ENCODE data around the gene ZNF724. TPM values are rescaled to one million over a fixed set of nuclear protein-coding genes. Genes with fewer than 3 reads are reported as not detected.
A peak's percentile ranks its signal among the peaks of the same experiment; 100 is the strongest.

The ZNF724 gene
- total and polyA plus RNA-seq, 2 of the 13 experiments (the other 11 are each of a cell fraction or from before 2014, with no cell fraction given): 1.5 to 15.0 TPM

DNA sequence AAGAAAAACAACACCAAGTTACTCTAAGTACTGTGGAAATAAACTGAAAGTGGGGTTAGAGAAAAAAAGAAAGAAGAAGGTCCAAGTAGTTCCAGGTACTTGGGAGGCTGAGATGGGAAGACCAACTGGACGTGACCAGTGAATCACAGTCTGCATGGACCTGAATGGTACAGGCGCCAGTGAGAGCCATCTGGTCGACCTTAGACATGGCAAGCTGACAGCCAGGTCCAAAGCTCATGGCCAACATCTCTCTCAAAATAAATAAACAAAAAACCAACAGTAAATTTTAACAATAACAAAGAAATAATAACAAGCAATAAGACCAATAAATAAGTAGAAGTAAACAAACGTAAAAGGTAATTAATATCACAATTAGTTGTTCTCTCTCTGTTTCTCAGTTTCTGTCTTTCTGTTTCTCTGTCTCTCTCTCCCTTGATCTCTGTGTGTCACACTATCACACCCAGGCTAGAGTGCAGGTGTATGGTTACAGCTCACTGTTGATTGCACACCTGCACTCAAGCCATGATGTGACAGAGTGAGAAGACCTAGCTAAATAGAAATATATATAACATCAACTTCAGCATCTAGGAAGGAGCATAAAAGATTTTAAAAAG is 31.6 kb upstream of the ZNF724 start (continued):
- TF ChIP-seq, protein P1, sequence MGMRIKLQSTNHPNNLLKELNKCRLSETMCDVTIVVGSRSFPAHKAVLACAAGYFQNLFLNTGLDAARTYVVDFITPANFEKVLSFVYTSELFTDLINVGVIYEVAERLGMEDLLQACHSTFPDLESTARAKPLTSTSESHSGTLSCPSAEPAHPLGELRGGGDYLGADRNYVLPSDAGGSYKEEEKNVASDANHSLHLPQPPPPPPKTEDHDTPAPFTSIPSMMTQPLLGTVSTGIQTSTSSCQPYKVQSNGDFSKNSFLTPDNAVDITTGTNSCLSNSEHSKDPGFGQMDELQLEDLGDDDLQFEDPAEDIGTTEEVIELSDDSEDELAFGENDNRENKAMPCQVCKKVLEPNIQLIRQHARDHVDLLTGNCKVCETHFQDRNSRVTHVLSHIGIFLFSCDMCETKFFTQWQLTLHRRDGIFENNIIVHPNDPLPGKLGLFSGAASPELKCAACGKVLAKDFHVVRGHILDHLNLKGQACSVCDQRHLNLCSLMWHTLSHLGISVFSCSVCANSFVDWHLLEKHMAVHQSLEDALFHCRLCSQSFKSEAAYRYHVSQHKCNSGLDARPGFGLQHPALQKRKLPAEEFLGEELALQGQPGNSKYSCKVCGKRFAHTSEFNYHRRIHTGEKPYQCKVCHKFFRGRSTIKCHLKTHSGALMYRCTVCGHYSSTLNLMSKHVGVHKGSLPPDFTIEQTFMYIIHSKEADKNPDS (CRISPR knock-in tag; IDR thresholded peaks at IDR 0.05): no peak
- TF ChIP-seq HDAC1 (CRISPR knock-in tag; IDR thresholded peaks at IDR 0.05): peak; percentile 58
- TF ChIP-seq NCOR1 (IDR thresholded peaks at IDR 0.05; ENCODE audit: borderline replicate concordance, low read length): peak; percentile 78; the same call in 1 of the 2 replicates
- TF ChIP-seq TBX2 (CRISPR knock-in tag; IDR thresholded peaks at IDR 0.05; ENCODE audit: borderline replicate concordance): peak; percentile 28; the same call in 1 of the 2 replicates
- TF ChIP-seq, protein P2, sequence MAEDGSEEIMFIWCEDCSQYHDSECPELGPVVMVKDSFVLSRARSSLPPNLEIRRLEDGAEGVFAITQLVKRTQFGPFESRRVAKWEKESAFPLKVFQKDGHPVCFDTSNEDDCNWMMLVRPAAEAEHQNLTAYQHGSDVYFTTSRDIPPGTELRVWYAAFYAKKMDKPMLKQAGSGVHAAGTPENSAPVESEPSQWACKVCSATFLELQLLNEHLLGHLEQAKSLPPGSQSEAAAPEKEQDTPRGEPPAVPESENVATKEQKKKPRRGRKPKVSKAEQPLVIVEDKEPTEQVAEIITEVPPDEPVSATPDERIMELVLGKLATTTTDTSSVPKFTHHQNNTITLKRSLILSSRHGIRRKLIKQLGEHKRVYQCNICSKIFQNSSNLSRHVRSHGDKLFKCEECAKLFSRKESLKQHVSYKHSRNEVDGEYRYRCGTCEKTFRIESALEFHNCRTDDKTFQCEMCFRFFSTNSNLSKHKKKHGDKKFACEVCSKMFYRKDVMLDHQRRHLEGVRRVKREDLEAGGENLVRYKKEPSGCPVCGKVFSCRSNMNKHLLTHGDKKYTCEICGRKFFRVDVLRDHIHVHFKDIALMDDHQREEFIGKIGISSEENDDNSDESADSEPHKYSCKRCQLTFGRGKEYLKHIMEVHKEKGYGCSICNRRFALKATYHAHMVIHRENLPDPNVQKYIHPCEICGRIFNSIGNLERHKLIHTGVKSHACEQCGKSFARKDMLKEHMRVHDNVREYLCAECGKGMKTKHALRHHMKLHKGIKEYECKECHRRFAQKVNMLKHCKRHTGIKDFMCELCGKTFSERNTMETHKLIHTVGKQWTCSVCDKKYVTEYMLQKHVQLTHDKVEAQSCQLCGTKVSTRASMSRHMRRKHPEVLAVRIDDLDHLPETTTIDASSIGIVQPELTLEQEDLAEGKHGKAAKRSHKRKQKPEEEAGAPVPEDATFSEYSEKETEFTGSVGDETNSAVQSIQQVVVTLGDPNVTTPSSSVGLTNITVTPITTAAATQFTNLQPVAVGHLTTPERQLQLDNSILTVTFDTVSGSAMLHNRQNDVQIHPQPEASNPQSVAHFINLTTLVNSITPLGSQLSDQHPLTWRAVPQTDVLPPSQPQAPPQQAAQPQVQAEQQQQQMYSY (CRISPR knock-in tag; IDR thresholded peaks at IDR 0.05): no peak
- no peak; the same call in 1 of the 2 replicates for TF ChIP-seq NR2F6 (IDR thresholded peaks at IDR 0.05)
- 0 out of 2 replicates have a peak, but pooled peaks have one; percentile 19 for TF ChIP-seq NR2F6 (CRISPR knock-in tag; IDR thresholded peaks at IDR 0.05)
- TF ChIP-seq ZNF772 (CRISPR knock-in tag; IDR thresholded peaks at IDR 0.05): no peak
- 0 out of 2 replicates have a peak, but pooled peaks have one; percentile 20 for TF ChIP-seq FOXK1 (CRISPR knock-in tag; IDR thresholded peaks at IDR 0.05; ENCODE audit: borderline replicate concordance, low read depth)
- peak; percentile 4; the same call in 1 of the 3 replicates for TF ChIP-seq MXI1 (IDR thresholded peaks at IDR 0.05; ENCODE audit: borderline replicate concordance, low read depth, low read length)
- no peak for TF ChIP-seq ZZZ3 (CRISPR knock-in tag; IDR thresholded peaks at IDR 0.05; ENCODE audit: borderline replicate concordance)
- 0 out of 2 replicates have a peak, but pooled peaks have one; percentile 8 for TF ChIP-seq DPF2 (CRISPR knock-in tag; IDR thresholded peaks at IDR 0.05; ENCODE audit: borderline replicate concordance, low read depth)
- TF ChIP-seq FOXP1 (IDR thresholded peaks at IDR 0.05): no peak
- TF ChIP-seq FOXP1 (CRISPR knock-in tag; IDR thresholded peaks at IDR 0.05): peak; percentile 66
- TF ChIP-seq, protein P3, sequence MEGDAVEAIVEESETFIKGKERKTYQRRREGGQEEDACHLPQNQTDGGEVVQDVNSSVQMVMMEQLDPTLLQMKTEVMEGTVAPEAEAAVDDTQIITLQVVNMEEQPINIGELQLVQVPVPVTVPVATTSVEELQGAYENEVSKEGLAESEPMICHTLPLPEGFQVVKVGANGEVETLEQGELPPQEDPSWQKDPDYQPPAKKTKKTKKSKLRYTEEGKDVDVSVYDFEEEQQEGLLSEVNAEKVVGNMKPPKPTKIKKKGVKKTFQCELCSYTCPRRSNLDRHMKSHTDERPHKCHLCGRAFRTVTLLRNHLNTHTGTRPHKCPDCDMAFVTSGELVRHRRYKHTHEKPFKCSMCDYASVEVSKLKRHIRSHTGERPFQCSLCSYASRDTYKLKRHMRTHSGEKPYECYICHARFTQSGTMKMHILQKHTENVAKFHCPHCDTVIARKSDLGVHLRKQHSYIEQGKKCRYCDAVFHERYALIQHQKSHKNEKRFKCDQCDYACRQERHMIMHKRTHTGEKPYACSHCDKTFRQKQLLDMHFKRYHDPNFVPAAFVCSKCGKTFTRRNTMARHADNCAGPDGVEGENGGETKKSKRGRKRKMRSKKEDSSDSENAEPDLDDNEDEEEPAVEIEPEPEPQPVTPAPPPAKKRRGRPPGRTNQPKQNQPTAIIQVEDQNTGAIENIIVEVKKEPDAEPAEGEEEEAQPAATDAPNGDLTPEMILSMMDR (CRISPR knock-in tag; IDR thresholded peaks at IDR 0.05): 0 out of 2 replicates have a peak, but pooled peaks have one; percentile 29
- TF ChIP-seq HNF4G (IDR thresholded peaks at IDR 0.05; ENCODE audit: borderline replicate concordance, low read depth, low read length): peak; percentile 51; the same call in 1 of the 2 replicates
- TF ChIP-seq HNF4G (CRISPR knock-in tag; IDR thresholded peaks at IDR 0.05; ENCODE audit: borderline replicate concordance, low read depth): no peak
- peak; percentile 95 for TF ChIP-seq ZNF644 (CRISPR knock-in tag; IDR thresholded peaks at IDR 0.05; ENCODE audit: low read depth)
- peak; percentile 86 for TF ChIP-seq HNF4A (CRISPR knock-in tag; IDR thresholded peaks at IDR 0.05)
- TF ChIP-seq, protein P4, sequence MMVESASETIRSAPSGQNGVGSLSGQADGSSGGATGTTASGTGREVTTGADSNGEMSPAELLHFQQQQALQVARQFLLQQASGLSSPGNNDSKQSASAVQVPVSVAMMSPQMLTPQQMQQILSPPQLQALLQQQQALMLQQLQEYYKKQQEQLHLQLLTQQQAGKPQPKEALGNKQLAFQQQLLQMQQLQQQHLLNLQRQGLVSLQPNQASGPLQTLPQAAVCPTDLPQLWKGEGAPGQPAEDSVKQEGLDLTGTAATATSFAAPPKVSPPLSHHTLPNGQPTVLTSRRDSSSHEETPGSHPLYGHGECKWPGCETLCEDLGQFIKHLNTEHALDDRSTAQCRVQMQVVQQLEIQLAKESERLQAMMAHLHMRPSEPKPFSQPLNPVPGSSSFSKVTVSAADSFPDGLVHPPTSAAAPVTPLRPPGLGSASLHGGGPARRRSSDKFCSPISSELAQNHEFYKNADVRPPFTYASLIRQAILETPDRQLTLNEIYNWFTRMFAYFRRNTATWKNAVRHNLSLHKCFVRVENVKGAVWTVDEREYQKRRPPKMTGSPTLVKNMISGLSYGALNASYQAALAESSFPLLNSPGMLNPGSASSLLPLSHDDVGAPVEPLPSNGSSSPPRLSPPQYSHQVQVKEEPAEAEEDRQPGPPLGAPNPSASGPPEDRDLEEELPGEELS (CRISPR knock-in tag; IDR thresholded peaks at IDR 0.05): peak; percentile 78
- no peak for TF ChIP-seq MYC (CRISPR knock-in tag; IDR thresholded peaks at IDR 0.05; ENCODE audit: borderline replicate concordance)
- peak; percentile 23; the same call in 1 of the 2 replicates for TF ChIP-seq SIX4 (CRISPR knock-in tag; IDR thresholded peaks at IDR 0.05)
